K562 (cell line): ENCODE measurements around the gene HCFC1R1. TPM values are rescaled to one million over a fixed set of nuclear protein-coding genes. Genes with fewer than 3 reads are reported as not detected.

Source experiments
- ATAC-seq: fragments of 200-7000 bp; cut with Tn5 transposase; 3 replicates; pipeline ENCODE4 v1.9.1; 2020; ENCODE audit warnings: moderate library complexity
- BruUV-seq: library from RNA; stranded (reverse); fragments of 400-500 nt; replicated peaks from 2 replicates; lab custom pipeline; 2021; lab: Mats Ljungman, UMichigan
- CTCF ChIA-PET: fragments of 300-600 bp; formaldehyde crosslinking; extraction: SDS; loops from one replicate; lab custom pipeline; 2021; ENCODE audit warnings: low intra/inter-chr PET ratio; lab: Yijun Ruan, JAX
- POLR2A ChIA-PET: fragments of 300-600, 350-650 bp; sonication (Branson Sonifier 250); formaldehyde crosslinking; extraction: SDS; loops from one replicate; lab custom pipeline; 2021; ENCODE audit warnings: antibody characterized with exemption, inconsistent platforms; lab: Yijun Ruan, JAX
- DNase-seq, 4 experiments: peaks; one replicate each; pipeline versions ENCODE4 v3.0.0 to v3.0.0-alpha.2; 2011 to 2018; ENCODE audit warnings: low spot score in 3 of 4, mixed read lengths in 3 of 4; ENCODE audit errors: extremely low read depth in 1 of 4
- FAIRE-seq: peaks from 2 replicates; lab custom pipeline; 2011; peaks lifted over from hg19 to GRCh38; lab: Jason Lieb, UNC
- H2AFZ ChIP-seq: 2 replicates; pipeline ENCODE4 v1.6.0; 2011; ENCODE audit warnings: low read depth, low read length, control low read depth, inconsistent platforms
- H3K27ac ChIP-seq: fragments of 200-600 bp; 3 replicates; pipeline ENCODE4 v1.8.0; 2011; ENCODE audit warnings: low read depth, mild to moderate bottlenecking, control low read depth, inconsistent platforms, low read length, moderate library complexity, mixed read lengths; ENCODE audit errors: extremely low read depth
- H3K27me3 ChIP-seq, 2 experiments: fragments of 300-600 bp in 1 of 2; 2 replicates in 1 of 2; 3 replicates in 1 of 2; pipeline versions ENCODE4 v1.6.0 to v1.8.0; 2011; ENCODE audit warnings: inconsistent platforms in 2 of 2, low read length in 2 of 2, mild to moderate bottlenecking in 1 of 2, mixed read lengths in 1 of 2, moderate library complexity in 1 of 2; ENCODE audit not compliant: control insufficient read depth in 2 of 2, insufficient read depth in 2 of 2
- H3K36me3 ChIP-seq: fragments of 300-600 bp; 3 replicates; pipeline ENCODE4 v1.8.0; 2011; ENCODE audit warnings: mild to moderate bottlenecking, low read length, inconsistent platforms; ENCODE audit not compliant: control insufficient read depth, insufficient read depth
- H3K4me1 ChIP-seq, 2 experiments: fragments of 200-600 bp in 1 of 2; replicated peaks in 1 of 2; 2 replicates in 1 of 2; 3 replicates in 1 of 2; pipeline versions ENCODE4 v1.5.1 to v1.8.0; 2011; ENCODE audit warnings: inconsistent platforms in 2 of 2, low read length in 2 of 2, mild to moderate bottlenecking in 1 of 2, mixed read lengths in 1 of 2, moderate library complexity in 1 of 2; ENCODE audit not compliant: control insufficient read depth in 2 of 2, insufficient read depth in 2 of 2
- H3K4me2 ChIP-seq: 2 replicates; pipeline ENCODE4 v1.6.1; 2011; ENCODE audit warnings: low read length, control low read depth, inconsistent platforms, mixed read lengths; ENCODE audit not compliant: insufficient read depth
- H3K4me3 ChIP-seq: fragments of 200-600 bp; sonication (generic), shearing (Covaris generic); 2 replicates; pipeline ENCODE4 v1.5.1; 2016; ENCODE audit warnings: control low read depth, inconsistent platforms
- H3K79me2 ChIP-seq: fragments of 200-600 bp; 3 replicates; pipeline ENCODE4 v1.8.0; 2011; ENCODE audit warnings: low read length, inconsistent platforms; ENCODE audit not compliant: control insufficient read depth, insufficient read depth
- H3K9ac ChIP-seq, 2 experiments: 2 replicates each; pipeline versions ENCODE4 v1.6.0 to v1.6.1; 2011; ENCODE audit warnings: low read depth in 2 of 2, low read length in 2 of 2, control low read depth in 1 of 2, inconsistent platforms in 1 of 2, mild to moderate bottlenecking in 1 of 2, mixed read lengths in 1 of 2; ENCODE audit not compliant: insufficient read depth in 1 of 2
- H3K9me1 ChIP-seq: one replicate; pipeline ENCODE4 v1.6.0; 2011; ENCODE audit warnings: inconsistent platforms, mild to moderate bottlenecking, low read length, moderate library complexity; ENCODE audit not compliant: control insufficient read depth, insufficient read depth
- H3K9me3 ChIP-seq: replicated peaks from 2 replicates; pipeline ENCODE4 v1.5.1; 2011; ENCODE audit warnings: low read depth, low read length, inconsistent platforms; ENCODE audit not compliant: control insufficient read depth, insufficient read depth
- H4K20me1 ChIP-seq: replicated peaks from 2 replicates; pipeline ENCODE4 v1.6.1; 2011; ENCODE audit warnings: low read length, inconsistent platforms, mixed read lengths; ENCODE audit not compliant: control insufficient read depth, insufficient read depth
- ATF7 ChIP-seq: fragments of 450-650 bp; IDR thresholded peaks from 2 replicates; pipeline ENCODE4 v1.7.1; 2014; ENCODE audit warnings: mild to moderate bottlenecking, moderate library complexity
- CEBPB ChIP-seq: fragments of 450-650 bp; IDR thresholded peaks from 2 replicates; pipeline ENCODE4 v1.6.1; 2016; ENCODE audit warnings: missing genetic modification characterization, missing compliant biosample characterization
- CEBPG ChIP-seq, 3 experiments: fragments of 200-800 bp in 1 of 3; sonication (Bioruptor generic) in 1 of 3; sonication (generic) in 1 of 3; formaldehyde crosslinking in 1 of 3; IDR thresholded peaks in 2 of 3; conservative IDR thresholded peaks in 1 of 3; 2 replicates each; pipeline versions ENCODE4 v1.6.1 to v1.8.0; 2016 to 2022; ENCODE audit warnings: missing compliant biosample characterization in 2 of 3, missing genetic modification characterization in 2 of 3, mild to moderate bottlenecking in 1 of 3, missing genetic modification reagents in 1 of 3
- GABPA ChIP-seq: fragments of 200-800 bp; sonication (Bioruptor generic); conservative IDR thresholded peaks from 2 replicates; pipeline ENCODE4 v1.6.1; 2016; ENCODE audit warnings: low read depth, missing genetic modification characterization, missing compliant biosample characterization
- L3MBTL2 ChIP-seq: fragments of 450-650 bp; IDR thresholded peaks from 2 replicates; pipeline ENCODE4 v1.6.1; 2016; ENCODE audit warnings: mild to moderate bottlenecking, moderate library complexity
- TRIM24 ChIP-seq, 2 experiments: fragments of 450-650 bp; IDR thresholded peaks; 2 replicates each; pipeline ENCODE4 v1.6.1; 2016
- ZNF175 ChIP-seq: fragments of 200-800 bp; sonication (Bioruptor generic); IDR thresholded peaks from 2 replicates; pipeline ENCODE4 v1.6.1; 2016; ENCODE audit warnings: low read depth, mild to moderate bottlenecking, missing genetic modification characterization, missing compliant biosample characterization
- ZNF785 ChIP-seq: fragments of 250-450 bp; sonication (Bioruptor Pico); IDR thresholded peaks from 2 replicates; pipeline ENCODE4 v1.4.0; 2020; ENCODE audit warnings: mild to moderate bottlenecking
- WGBS: fragments of 100-300 bp; shearing (Covaris generic); methylation state at CpG from one replicate; pipeline ENCODE4 v1.1.6; 2016; ENCODE audit warnings: low coverage, mixed read lengths; ENCODE audit not compliant: insufficient coverage; ENCODE audit errors: missing lambda C conversion rate; 5-methylcytosine and 5-hydroxymethylcytosine counted together
- in situ Hi-C: fragments of 300-500 bp; cut with MboI; formaldehyde crosslinking; loops from 4 replicates; pipeline ENCODE4 v1.15.0; 2018; ENCODE audit warnings: inconsistent platforms, mixed read lengths
- intact Hi-C: fragments of 100-400 bp; cut with micrococcal nuclease; formaldehyde crosslinking; loops from 2 replicates; pipeline ENCODE4 v1.14.2; 2022
- polyA plus RNA-seq, 8 experiments: library from polyadenylated mRNA; depleted of rRNA in 4 of 8; stranded (reverse) in 5 of 8; unstranded in 3 of 8; fragments of >200 nt; fragmentation: Nextera tagmentation in 2 of 8; fragmentation: Illumina TruSeq in 1 of 8; extraction: Ambion mirVana in 2 of 8; extraction: Trizol in 1 of 8; gene quantifications; 2 replicates each; pipeline versions ENCODE4 v1.2.1 to v1.2.3, GENCODE V29; 2011 to 2014; ENCODE audit warnings: inconsistent platforms in 1 of 8, missing spikeins in 1 of 8
- total RNA-seq, 7 experiments: library from RNA; depleted of rRNA in 6 of 7; stranded (reverse); fragments of >200 nt in 6 of 7; fragmentation: Illumina TruSeq in 2 of 7; extraction: Trizol in 2 of 7; gene quantifications; 2 replicates each; pipeline versions ENCODE4 v1.2.1 to v1.2.3, GENCODE V29; 2011 to 2021; ENCODE audit warnings: low replicate concordance in 1 of 7
- TF ChIP-seq, protein P1 (sequence below): fragments of 450-650 bp; formaldehyde crosslinking; IDR thresholded peaks from 2 replicates; pipeline ENCODE4 v1.4.0; 2022; ENCODE audit warnings: mild to moderate bottlenecking, moderate library complexity
- TF ChIP-seq, protein P2 (sequence below), 2 experiments: fragments of 450-650 bp in 1 of 2; sonication (generic) in 1 of 2; formaldehyde crosslinking in 1 of 2; IDR thresholded peaks in 1 of 2; conservative IDR thresholded peaks in 1 of 2; 2 replicates each; pipeline versions ENCODE4 v1.6.1 to v1.8.1; 2016 to 2023; ENCODE audit warnings: mild to moderate bottlenecking in 2 of 2, moderate library complexity in 2 of 2, inconsistent platforms in 1 of 2, missing genetic modification reagents in 1 of 2

HCFC1R1 gene
- total and polyA plus RNA-seq, 9 of the 15 experiments (the other 6 are each of a cell fraction or from before 2014, with no cell fraction given), result 2.2 to 29.0 (median 11.2) TPM

DNA sequence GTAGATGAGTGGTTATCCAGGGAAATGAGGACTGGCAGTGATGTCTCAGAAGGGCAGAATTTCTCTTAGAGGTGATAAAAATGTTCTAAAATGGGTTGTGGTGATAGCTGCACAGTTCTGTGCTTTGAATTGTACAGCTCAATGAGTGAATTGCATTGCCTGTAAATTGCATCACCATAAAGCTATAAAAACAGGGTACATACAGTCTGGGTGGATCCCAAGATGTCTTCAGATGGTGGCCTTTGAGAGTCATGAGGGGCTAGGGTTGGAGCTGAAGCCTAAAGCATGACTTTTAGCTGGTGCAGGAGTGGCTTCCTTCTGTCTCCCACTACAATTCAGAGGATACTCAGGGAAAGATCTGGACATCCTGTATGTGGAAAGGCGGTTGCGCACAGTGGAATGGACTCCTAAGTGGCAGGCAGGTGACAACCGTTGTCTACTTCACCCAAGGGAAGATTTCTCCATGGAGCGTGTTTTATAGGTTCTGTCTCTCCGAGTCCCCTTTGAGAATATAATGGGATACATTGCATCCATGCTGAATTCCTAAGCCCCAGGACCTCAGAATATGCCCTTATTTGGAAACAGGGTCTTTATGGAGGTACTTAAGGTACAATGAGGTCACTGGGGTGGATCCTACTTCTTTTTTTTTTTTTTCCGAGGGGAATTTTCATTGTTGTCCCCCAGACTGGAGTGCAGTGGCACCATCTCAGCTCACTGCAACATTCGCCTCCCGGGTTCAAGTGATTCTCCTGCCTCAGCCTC, 40.1 kb upstream of the HCFC1R1 start:
- FAIRE-seq, result no peak
- H3K9ac ChIP-seq, result no peak overlapping the region

More for the DNA sequence above, 40.1 kb upstream of the HCFC1R1 start:
- Histone ChIP-seq H3K9me3 (no peaks in the 10 kb centered on the region), H3K27ac (no peak overlapping the region), H3K36me3 (no peaks in the 10 kb centered on the region), H2AFZ (no peak overlapping the region), H3K4me2 (no peak overlapping the region), H3K4me3 (no peak overlapping the region), H3K4me1 (peaks cover 8 to 41% of the 10 kb centered on the region in 2 experiments), H4K20me1 (no peaks in the 10 kb centered on the region), H3K9me1 (no peaks in the 10 kb centered on the region), H3K27me3 (no peaks in the 10 kb centered on the region), H3K79me2 (no peaks in the 10 kb centered on the region; the same call in 2 of the 3 replicates)
- CTCF ChIA-PET, result interaction anchor here (0.6 kb wide), 1 partner anchor 33 kb away, joined by 3 read pairs; no protein-coding TSS in a partner anchor
- ATAC-seq (no peak), DNase-seq (no peak)
- intact Hi-C loops (no loop called here), in situ Hi-C loops (no loop called here)
- TF ChIP-seq CEBPG (CRISPR knock-in tag; IDR thresholded peaks at IDR 0.05) (peak; percentile 88), CEBPG (tag; conservative IDR thresholded peaks at IDR 0.05 in 1 of 2, IDR thresholded peaks at IDR 0.05 in 1 of 2) (peak; percentile 43 to 92), L3MBTL2 (peak; percentile 17; the same call in 1 of the 2 replicates), ZNF175 (CRISPR knock-in tag) (peak; percentile 58; the same call in 1 of the 2 replicates), ZNF785 (CRISPR knock-in tag) (no peak), GABPA (no peak), ATF7 (0 out of 2 replicates have a peak, but pooled peaks have one; percentile 28), TRIM24 (IDR thresholded peaks at IDR 0.05) (peak; percentile 72 to 87; a peak in 2 of 4 replicates), CEBPB (peak; percentile 43; the same call in 1 of the 2 replicates)
- TF ChIP-seq, protein P1, sequence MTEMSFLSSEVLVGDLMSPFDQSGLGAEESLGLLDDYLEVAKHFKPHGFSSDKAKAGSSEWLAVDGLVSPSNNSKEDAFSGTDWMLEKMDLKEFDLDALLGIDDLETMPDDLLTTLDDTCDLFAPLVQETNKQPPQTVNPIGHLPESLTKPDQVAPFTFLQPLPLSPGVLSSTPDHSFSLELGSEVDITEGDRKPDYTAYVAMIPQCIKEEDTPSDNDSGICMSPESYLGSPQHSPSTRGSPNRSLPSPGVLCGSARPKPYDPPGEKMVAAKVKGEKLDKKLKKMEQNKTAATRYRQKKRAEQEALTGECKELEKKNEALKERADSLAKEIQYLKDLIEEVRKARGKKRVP (CRISPR knock-in tag), result 0 out of 2 replicates have a peak, but pooled peaks have one; percentile 35
- TF ChIP-seq, protein P2, sequence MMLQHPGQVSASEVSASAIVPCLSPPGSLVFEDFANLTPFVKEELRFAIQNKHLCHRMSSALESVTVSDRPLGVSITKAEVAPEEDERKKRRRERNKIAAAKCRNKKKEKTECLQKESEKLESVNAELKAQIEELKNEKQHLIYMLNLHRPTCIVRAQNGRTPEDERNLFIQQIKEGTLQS (IDR thresholded peaks at IDR 0.05), result peak; percentile 85
- TF ChIP-seq, protein P2 (CRISPR knock-in tag; conservative IDR thresholded peaks at IDR 0.05), result no peak
- POLR2A ChIA-PET, result interaction anchor here (0.6 to 1.1 kb wide), 5 partner anchors 40 to 201 kb away, joined by 3 to 7 read pairs (median 3); partner anchors contain the start of genes HCFC1R1 and THOC6
- no TSS peak for BruUV-seq
- WGBS, result 72% methylated on average over 8 of the region's 8 CpGs
